OCI-LY7 (cell line): ENCODE results near the gene DELE1.

Source experiments
- CTCF ChIP-seq: fragments of 200-600 bp; sonication (generic); conservative IDR thresholded peaks from 2 replicates; pipeline ENCODE4 v1.5.1; 2014; ENCODE audit warnings: mild to moderate bottlenecking, antibody characterized with exemption, low read length, moderate library complexity, mixed read lengths
- EZH2phosphoT487 ChIP-seq: fragments of 200-600 bp; sonication (generic); IDR thresholded peaks from 2 replicates; pipeline ENCODE4 v1.6.1; 2018; ENCODE audit warnings: low read depth, borderline replicate concordance, mild to moderate bottlenecking, mixed run types, antibody characterized with exemption, low read length, moderate library complexity, mixed read lengths

- TF ChIP-seq CTCF, result no peak
- TF ChIP-seq EZH2phosphoT487, result no peak
Measured at GRCh38 chr5:141965071-141965470, 41.4 kb downstream of the DELE1 start.
